NCI-H345 (cell line): ENCODE data around the gene GRID1.
"Not testable (repeated sequence)": the region's sequence is repeated elsewhere in the genome, so short reads cannot be mapped to it uniquely, and the experiment has no call there.

ENCODE experiments used
- DNase-seq: peaks from one replicate; lab custom pipeline; 2025; lab: John Stamatoyannopoulos, UW

Gene GRID1

DNA sequence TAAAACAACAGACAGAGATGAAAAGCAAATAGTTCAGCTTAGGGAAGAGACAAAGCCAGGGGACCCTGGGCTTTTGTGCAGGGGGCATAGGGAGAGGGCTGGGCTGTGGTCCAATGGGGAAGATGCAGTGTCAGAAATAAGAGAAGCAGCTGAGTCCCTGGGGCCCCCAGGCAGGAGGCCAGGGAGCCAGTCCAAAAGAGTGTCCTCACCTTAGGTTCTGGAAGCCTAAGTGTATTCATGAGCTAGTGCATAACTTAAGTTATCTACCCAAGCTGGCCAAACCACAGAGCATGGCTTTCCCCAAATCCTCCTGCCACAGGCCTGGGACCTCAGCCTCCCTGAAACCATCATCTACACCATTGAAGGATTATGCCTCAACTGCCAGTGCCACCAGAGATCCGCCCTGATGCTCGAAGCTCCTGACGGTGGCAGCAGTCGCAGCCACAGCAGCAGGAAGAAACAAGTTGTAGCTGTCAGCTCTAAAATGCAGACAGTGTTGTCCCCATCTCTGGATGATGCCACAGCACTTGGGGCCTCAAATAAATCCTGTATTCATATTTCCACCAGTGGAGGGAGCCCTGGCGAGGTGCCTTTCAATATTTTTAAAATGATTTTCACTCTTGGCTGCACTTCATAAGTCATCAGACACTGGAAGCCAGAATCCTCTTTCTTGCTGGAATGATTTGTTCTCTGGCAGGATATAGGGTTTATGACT is 574.6 kb downstream of the GRID1 start:
- DNase-seq: no peak

DNA sequence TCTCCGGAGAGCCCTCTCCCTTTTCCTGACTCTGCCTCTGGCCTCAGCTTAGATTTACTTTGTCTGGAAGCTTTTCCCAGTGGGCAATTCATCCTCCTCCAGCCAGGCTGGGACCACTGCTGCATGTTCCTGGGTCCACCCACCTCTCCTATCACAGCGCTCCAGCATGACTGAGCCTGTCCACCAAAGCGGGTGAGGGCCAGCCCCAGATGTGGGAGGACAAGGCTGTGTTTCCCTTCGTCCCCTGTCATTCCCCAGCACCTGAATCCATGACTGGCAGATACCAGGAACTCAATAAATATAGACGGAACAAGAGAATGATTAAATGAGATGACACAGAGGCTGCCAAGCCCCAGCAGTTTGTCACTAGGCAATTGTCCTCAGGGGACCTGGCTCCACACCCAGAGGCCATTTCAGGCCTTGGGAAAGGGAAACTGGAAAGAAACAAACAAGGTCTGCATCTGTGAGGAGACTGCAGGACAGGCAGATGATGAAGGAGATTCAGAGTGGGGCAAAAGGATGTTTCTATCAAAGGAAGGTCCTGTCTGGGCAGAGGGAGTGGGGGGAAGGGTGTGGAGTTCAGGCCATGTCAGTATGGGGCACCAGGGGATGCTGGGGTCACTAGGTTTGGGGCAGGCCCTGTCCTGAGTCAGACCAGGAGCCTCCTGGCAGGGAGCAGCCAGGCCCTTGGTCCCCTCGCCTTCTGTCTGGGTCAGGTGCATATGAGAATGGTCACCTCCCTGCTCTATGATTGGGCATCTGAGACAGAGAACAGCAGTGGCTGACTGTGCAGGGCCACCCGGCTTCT is 576.4 kb downstream of the GRID1 start:
- DNase-seq: no peak

- no peak for DNase-seq
These were observed 577.5 kb downstream of the GRID1 start for GRCh38 chr10:85789125-85789524.

- no peak for DNase-seq
These were observed 578.0 kb downstream of the GRID1 start for GRCh38 chr10:85788570-85788969.

GRCh38 chr10:85787881-85788280 is 578.7 kb downstream of the GRID1 start:
- no peak for DNase-seq

DNA sequence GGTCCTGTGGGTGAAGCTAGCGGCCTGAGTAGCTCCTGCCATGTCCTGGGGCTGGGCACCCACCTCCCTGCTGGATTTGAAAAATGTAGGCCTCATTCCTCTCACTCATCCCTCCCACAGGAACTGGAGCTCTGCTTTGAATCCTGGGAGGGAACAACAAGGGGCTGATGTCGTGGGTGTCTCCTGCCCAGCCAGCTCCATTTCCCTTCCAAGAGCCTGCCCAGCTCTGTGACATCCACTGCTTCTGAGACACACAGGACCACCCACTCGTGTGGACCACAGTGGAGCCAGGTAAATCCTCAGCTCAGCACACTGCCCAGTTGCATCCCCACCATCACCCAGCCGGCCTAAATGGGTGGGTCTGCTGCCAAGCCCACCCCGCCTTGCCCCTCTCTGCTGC is 579.2 kb downstream of the GRID1 start:
- DNase-seq: no peak

DNA sequence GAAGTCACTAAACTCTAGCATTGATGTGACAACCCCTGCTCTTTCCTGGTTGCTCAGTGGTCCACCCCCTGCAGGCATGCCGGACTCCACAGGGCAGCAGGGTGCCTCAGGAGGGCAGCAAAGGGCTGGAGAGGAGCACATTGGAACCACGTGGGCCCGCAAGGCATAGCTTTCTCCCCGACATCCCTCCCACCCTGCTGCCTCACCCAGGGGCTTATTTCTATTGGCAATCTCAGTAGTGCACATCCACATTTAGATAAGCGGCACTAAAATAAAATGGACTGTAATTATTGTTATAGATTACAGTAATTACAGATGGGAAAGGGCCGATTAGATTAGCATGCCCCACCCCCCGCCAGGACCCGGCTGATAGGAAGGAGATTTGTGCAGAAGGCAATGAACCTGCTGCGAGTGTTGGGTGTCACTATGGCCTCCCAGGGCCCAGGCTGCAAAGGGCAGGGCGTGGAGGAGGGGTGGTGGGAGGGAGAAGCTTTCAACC is 580.1 kb downstream of the GRID1 start:
- no peak for DNase-seq

- peak; percentile 62 for DNase-seq
These were observed 581.8 kb downstream of the GRID1 start for GRCh38 chr10:85784792-85785191.

- no peak for DNase-seq
These were observed 585.2 kb downstream of the GRID1 start for GRCh38 chr10:85781404-85781803.

GRCh38 chr10:85778074-85778473 is 588.5 kb downstream of the GRID1 start:
- DNase-seq: no peak

GRCh38 chr10:85767891-85768290 is 598.7 kb downstream of the GRID1 start:
- DNase-seq: no peak

DNA sequence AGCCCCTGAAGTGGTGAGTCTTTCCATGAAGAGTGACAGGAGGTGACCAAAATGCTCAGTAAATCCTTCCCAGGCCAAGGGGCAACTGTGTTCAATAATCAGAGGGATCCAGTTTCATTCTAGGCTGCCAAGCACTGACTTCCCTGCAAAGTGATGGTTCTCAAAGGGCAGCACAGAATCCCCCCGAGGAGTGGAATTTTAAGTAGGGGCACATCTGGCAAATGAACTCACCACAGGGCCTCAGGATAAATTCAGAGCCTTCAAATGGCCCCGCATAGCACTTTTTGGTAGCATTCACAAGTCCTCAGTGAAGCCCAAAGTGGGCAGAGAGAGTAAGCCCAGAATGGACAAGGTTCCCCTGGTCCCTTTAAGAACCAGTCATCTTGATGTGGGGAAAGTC is 602.5 kb downstream of the GRID1 start:
- DNase-seq: no peak

DNA sequence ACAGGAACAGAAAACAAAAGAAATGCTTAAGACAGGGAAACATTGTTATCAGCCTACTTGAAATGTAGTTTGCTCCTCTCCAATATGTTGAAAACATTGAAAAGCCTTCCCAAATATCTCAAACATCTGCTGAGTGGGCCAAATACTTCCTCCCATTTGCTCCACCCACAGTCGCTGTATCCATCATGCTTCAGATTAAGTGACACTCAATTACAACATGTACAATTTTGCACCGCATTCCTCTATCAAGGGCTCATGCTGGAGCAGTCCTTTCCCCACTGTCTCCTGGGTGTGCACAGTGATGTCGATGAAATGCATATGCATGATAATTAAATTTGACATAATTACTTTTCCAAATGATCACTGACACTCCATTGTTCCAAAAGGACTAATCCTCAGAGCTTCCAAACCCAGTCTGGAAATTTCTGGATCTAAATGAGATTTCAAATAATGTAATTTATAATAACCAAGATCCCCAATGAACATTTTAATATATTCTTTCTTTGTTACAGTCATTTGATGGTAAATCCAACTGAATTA is 604.6 kb downstream of the GRID1 start:
- no peak for DNase-seq

DNA sequence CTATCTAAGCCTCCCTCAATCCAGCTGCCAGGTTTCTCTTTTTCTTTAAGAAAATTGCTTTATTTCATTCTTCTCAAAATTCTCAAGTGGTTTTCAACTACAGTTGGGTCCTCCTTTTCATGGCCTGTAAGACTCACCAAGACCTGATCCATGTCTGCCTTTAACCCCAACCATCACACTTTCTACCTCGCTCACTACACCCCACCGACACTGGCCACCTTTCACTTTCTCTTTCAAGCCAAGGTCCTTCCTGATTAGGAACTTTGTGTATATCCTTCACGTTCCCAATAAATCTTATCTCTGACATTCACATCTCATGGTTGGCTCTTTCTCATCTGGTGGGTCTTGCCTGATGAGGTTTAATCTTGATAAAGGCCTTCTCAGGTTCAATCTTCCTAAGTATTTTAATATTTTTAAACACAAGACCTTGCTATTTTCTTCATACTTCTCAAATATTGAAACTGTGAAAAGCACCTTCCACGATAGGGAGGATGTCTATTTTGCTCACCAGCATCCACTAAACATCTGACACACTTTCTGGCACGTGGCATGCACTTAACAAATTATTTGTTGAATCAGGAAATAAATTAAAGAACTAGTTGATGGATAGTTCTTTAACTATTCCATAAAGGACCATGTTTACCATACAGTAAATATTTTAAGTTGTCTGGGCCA is 624.8 kb downstream of the GRID1 start:
- no peak for DNase-seq

DNA sequence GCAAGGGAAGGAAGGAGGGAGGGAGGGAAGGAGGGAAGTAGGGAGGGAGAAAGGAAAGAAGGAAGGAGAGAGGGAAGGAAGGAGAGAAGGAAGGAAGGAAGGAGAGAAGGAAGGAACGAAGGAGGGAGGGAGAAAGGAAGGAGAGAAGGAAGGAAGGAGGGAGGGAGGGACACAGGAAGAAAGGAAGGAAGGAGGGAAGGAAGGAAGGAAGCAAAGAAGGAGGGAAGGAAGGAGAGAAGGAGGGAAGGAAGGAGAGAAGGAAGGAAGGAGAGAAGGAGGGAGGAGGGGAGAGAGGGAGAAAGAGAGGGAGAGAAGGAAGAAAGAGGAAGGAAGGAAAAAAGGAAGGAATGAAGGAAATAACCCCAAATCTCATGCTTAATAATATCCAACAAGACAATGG is 630.6 kb downstream of the GRID1 start:
- DNase-seq: no peak

DNA sequence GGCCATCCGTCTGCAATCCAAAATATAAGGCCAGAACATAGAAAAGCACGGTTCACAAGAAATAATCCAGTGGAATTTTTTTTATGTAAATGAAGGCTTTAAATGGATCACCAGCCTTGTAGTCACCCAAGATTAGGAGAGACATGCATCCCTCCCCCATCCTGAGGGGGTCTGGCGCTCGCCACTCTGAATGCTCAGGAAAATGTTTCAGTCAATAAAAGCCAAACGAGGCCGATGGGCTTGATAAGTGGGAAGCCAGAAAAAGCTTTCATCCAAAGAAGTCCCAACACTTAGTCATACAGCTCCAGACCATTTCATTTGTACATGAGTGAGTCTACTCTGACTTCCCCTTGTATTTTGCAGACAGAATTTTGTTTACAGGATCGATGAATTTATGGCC is 631.8 kb downstream of the GRID1 start:
- no peak for DNase-seq

DNA sequence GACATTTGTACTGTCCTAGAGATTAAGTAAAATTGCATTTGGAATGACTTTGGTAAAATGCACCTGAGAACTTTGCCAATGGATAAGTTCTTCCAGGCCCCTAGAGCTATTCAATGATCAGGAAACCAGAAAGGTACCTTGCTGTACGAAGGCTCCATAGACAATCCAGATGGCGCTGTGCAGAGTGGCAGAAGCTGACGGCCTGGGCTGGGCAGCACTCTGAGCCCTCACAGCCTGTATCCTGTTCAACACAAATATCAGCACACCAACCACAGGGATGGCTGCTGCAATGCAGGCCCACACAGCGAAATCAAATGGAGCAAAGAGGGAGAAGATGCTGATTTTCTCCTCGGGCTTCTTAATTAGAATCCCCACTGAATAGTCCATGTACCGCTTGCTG is 642.4 kb downstream of the GRID1 start:
- DNase-seq: no peak

GRCh38 chr10:85720931-85721590 is 645.5 kb downstream of the GRID1 start:
- DNase-seq: no peak

- DNase-seq: no peak
These were observed 647.2 kb downstream of the GRID1 start for GRCh38 chr10:85719408-85719807.

- no peak for DNase-seq
These were observed 652.7 kb downstream of the GRID1 start for GRCh38 chr10:85713885-85714284.

DNA sequence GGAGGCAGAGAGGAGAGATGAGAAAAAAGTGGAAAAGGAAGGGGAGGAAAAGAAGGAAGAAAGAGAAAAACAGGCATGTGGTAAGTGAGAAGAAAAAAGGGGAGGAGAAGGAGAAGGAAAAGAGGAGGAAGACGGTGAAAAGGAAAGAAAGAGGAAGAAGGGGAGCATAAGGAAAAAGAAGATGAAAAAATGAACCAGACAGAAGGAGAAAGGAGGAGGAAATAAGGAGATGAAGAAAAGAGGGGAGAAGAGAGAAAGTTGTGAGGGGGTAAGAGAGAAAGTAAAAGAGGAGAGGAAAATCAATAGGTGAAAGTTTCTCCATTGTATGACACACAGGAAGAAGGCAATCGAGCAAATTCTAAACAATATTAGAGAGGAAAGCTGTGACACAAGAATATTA is 663.8 kb downstream of the GRID1 start:
- no peak for DNase-seq

DNA sequence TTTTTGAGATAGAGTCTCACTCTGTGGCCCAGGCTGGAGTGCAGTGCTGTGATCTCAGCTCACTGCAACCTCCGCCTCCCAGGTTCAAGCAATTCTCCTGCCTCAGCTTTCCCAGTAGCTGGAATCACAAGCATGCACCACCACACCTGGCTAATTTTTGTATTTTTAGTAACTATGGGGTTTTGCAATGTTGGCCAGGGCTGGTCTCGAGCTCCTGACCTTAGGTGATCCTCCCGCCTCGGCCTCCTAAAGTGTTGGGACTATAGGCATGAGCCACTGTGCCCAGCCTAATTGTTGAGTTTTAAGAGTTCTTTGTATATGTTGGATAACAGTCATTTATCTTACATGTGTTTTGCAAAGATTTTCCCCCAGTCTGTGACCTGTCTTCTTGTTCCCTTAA is 667.5 kb downstream of the GRID1 start:
- DNase-seq: not testable (repeated sequence)
